Small intestine (tissue), 7 donors: ENCODE data around the gene IL13. TPM values are rescaled to one million over a fixed set of nuclear protein-coding genes. Genes with fewer than 3 reads are reported as not detected.

Source experiments
- DNase-seq, 2 donors: peaks; one replicate each; pipeline versions ENCODE4 v3.0.0 to v3.0.0-alpha.2; 2013
- FAIRE-seq: peaks from 2 replicates; lab custom pipeline; 2012; peaks lifted over from hg19 to GRCh38; lab: Jason Lieb, UNC
- H3K27ac ChIP-seq, 3 donors: one replicate each; pipeline ENCODE4 v1.5.1; 2013; ENCODE audit warnings: low read length in 2 of 3, mild to moderate bottlenecking in 2 of 3, control low read depth in 1 of 3, inconsistent platforms in 1 of 3, low read depth in 1 of 3, moderate library complexity in 1 of 3
- H3K27me3 ChIP-seq, 3 donors: one replicate each; pipeline ENCODE4 v1.6.1; 2013; ENCODE audit warnings: low read length in 3 of 3, inconsistent platforms in 1 of 3; ENCODE audit not compliant: control insufficient read depth in 3 of 3, insufficient read depth in 3 of 3
- H3K36me3 ChIP-seq, 3 donors: one replicate each; pipeline ENCODE4 v1.6.1; 2013; ENCODE audit warnings: low read length in 3 of 3, inconsistent platforms in 1 of 3, low read depth in 1 of 3, mild to moderate bottlenecking in 1 of 3, moderate library complexity in 1 of 3; ENCODE audit not compliant: control insufficient read depth in 3 of 3, insufficient read depth in 2 of 3
- H3K4me1 ChIP-seq, 3 donors: one replicate each; pipeline ENCODE4 v1.6.1; 2013; ENCODE audit warnings: low read length in 2 of 3, inconsistent platforms in 1 of 3, low read depth in 1 of 3, mild to moderate bottlenecking in 1 of 3, moderate library complexity in 1 of 3; ENCODE audit not compliant: control insufficient read depth in 3 of 3, insufficient read depth in 2 of 3
- H3K4me3 ChIP-seq, 3 donors: one replicate each; pipeline ENCODE4 v1.5.1; 2013; ENCODE audit warnings: low read length in 3 of 3, control low read depth in 1 of 3, inconsistent platforms in 1 of 3, low read depth in 1 of 3, mild to moderate bottlenecking in 1 of 3, moderate library complexity in 1 of 3
- H3K9me3 ChIP-seq, 2 donors: one replicate each; pipeline ENCODE4 v1.6.1; 2013; ENCODE audit warnings: low read depth in 1 of 2, low read length in 1 of 2; ENCODE audit not compliant: control insufficient read depth in 2 of 2, insufficient read depth in 1 of 2
- WGBS, 3 donors: extraction: QIAGEN DNeasy Blood & Tissue Kit; methylation state at CpG; one replicate each; pipeline ENCODE4 v1.1.7; 2013; 5-methylcytosine and 5-hydroxymethylcytosine counted together
- polyA plus RNA-seq, 4 donors: library from polyadenylated mRNA; stranded (reverse) in 3 of 4; unstranded in 1 of 4; fragments of 200-250 nt in 3 of 4; fragments of 120-200 nt in 1 of 4; gene quantifications; one replicate each; pipeline versions ENCODE4 v1.2.1 to v1.2.3, GENCODE V29; 2013
- donor health status: healthy with polysubstance abuse.
- donor health status: control.
- donor health status: control.
- donor health status: Bipolar disorder and iron deficiency.
- donor health status: healthy.

Gene IL13
- polyA plus RNA-seq, 4 donors, result 0.54 TPM; not detected in 3

DNA sequence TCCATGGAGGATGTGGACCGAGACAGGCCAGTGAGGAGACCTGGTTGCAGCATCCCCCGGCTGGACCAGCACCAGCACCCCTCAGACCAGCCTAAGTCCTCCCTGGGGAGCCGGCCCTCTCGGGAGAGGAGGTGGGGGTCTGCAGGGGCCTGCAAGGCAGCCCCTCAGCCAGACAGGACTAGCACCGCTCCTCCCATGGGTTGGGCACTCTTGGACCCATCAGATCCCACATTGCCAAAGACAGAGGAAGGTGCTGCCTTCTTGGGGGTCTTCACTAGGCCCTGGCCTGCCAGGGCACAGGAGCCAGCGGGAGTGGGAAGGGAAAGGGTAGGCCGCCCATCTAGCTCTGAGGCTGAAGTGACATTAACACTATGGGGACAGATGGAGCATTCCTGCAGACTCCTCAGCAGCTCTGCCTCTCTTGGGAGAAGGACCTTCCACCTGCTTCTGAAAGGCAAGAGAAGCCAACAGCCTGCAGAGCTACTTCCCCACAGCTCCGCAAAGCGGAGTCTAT lies 6.8 kb downstream of the IL13 start:
- Histone ChIP-seq H3K27ac (peak overlapping the region in 1 of 3 donors; percentile 5), H3K36me3 (no peaks in the 10 kb centered on the region), H3K27me3 (no peaks in the 10 kb centered on the region), H3K9me3 (no peaks in the 10 kb centered on the region), H3K4me1 (peaks cover 7 to 60% (median 7%) of the 10 kb centered on the region in 3 donors), H3K4me3 (no peak overlapping the region)
- DNase-seq (no peak), FAIRE-seq (no peak)
- WGBS, 3 donors, result 96% methylated on average over 9 of the region's 9 CpGs

DNA sequence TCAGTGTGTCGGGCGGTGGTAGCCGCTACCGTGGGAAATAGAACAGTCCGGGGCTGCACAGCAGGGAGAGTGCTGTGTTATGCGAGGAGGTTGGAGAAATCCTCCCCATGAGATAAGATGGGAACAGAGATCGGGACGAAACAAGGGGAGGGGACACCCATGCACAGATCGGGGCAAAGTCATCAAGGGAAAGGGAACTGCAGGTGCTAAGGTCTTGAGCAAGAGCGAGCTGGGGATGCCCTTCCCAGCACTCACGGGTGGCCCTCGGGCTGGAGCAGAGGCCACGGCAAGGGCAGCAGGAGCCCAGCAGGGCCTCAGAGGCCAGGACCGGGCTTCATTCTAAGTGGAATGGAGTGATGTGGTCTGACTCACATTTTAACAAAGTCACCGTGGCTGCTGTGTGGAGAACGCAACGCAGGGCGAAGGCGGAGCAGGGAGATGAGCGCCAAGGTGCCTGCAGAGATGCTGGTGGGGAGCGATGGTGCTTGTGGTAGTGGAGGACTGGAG lies 7.7 kb downstream of the IL13 start:
- WGBS, 3 donors, result 73 to 87% (median 82%) methylated on average over 21 of the region's 21 CpGs

DNA sequence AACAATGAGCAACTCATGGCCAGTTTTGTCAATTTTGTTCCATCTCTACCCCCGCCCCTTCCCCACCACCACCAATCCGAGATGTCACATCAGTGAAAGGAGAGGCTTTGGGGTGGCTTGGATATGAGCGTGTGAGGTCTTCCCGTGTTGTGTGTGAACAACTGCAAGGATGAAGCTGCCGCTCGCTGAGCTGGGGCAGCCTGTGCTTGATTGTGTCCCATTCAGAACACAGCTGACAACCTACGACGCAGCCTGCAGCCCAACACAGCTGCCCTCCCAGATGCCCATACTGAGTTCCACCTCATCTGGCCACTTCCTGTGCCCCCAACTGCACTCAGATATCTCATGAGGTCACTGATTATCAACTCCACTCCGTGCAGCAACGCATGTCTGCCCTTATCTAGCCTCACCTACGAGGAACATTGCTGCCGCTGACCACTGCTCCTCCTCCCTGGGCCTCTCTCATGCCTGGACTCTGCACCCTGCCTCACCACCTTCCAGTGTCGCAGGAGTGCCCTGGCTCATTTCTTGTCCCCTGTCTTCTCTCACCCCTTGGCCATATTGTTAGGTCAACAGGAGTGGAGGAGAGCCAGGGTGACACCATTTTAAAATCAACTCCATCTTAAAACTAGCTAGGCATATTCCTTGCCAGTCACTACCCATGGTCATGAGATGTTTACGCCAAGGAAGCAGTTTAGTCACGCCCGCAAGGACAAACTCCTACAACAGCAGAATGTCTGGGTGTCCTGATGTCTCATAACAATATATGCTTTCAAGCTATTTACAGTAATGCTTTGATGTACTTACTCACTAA lies 8.5 kb downstream of the IL13 start:
- Histone ChIP-seq H3K4me3 (no peak overlapping the region), H3K27ac (peak overlapping the region in 1 of 3 donors; percentile 50), H3K27me3 (no peaks in the 10 kb centered on the region), H3K36me3 (no peaks in the 10 kb centered on the region), H3K4me1 (peaks cover 7 to 66% (median 7%) of the 10 kb centered on the region in 3 donors), H3K9me3 (no peaks in the 10 kb centered on the region)
- DNase-seq (peak; percentile 70 to 83), FAIRE-seq (no peak)
- 71 to 84% (median 71%) methylated on average over 16 of the region's 16 CpGs for WGBS, 3 donors

More for the DNA sequence above, 7.7 kb downstream of the IL13 start:
- Histone ChIP-seq H3K27ac (no peak overlapping the region), H3K36me3 (no peaks in the 10 kb centered on the region), H3K9me3 (no peaks in the 10 kb centered on the region), H3K4me3 (no peak overlapping the region), H3K27me3 (no peaks in the 10 kb centered on the region), H3K4me1 (peaks cover 7 to 67% (median 7%) of the 10 kb centered on the region in 3 donors)
- DNase-seq, result peak in 1 of 2 donors; percentile 52
- FAIRE-seq, result no peak

DNA sequence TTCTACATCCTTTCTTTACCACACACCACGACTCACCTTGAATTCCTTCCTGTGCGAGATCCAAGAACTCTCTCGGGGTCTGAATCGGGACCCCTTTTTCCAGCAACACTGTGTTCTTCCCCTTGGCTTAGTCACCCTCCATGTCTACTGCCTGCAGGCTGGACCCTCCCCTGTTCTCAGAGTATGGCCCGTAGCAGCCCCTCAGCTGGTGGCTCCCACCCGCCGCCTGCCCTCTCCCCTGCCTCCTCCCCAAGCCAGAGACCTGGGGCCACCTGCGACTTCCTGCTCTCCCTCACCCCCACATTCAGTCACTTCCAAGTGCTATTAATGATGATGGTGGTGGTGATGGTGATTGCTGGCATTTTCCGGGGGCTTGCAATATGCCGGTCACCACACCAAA lies 9.3 kb downstream of the IL13 start:
- H3K4me1 ChIP-seq, result peaks cover 7 to 66% (median 7%) of the 10 kb centered on the region in 3 donors
- H3K36me3 ChIP-seq, result no peaks in the 10 kb centered on the region
- FAIRE-seq, result no peak

DNA sequence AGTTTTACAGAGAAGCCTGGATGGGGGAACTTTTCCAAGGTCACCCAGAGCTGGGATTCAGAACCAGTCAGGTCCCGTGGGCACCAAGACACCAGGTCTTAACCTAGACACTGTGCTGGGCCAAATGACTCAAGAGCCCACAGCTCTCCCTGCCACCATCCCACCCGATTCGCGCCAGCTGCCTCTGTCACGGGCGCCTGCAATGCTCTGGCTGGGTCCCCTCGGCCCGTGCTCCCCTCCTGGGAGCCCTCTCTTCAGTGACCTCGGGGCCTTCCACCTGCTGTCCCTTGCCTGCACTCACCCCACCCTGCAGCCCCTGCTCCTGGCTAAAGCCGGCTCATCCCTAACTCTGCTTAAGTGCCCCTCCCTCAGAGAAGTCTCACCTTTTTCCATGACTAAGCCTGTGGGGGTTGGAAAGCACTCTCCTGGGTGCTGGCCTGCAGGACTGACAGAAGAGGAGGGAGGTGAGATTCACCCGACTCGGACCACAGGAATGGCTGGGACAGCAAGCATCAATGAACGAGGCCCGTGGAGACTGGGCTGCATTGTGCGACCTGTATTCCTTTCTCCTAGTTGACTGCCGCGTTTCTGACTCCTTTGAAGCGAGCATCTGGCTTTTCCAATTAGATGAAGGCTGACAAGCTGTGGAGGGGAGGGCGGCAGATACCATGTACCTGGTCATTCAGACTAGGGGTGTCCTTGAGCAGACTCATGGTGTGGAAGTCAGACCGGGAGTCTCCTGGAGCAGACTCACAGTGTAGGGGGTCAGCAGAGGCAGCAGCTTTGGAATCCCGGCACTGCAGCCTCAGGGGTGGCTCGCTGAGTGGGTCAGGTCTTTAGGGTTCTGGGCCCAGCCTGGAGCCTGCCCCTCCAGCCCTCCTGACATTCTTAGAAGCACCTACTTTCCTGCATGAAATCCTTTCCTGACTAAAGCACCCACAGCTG lies 10.1 kb downstream of the IL13 start:
- FAIRE-seq, result no peak
- 88 to 92% (median 88%) methylated on average over 22 of the region's 22 CpGs for WGBS, 3 donors
- DNase-seq, result no peak
- Histone ChIP-seq H3K27ac (no peak overlapping the region), H3K27me3 (no peaks in the 10 kb centered on the region), H3K9me3 (no peaks in the 10 kb centered on the region), H3K36me3 (no peaks in the 10 kb centered on the region), H3K4me3 (no peak overlapping the region), H3K4me1 (peaks cover 5 to 63% (median 7%) of the 10 kb centered on the region in 3 donors)

More for the DNA sequence above, 9.3 kb downstream of the IL13 start:
- no peak for DNase-seq
- H3K27me3 ChIP-seq, result no peaks in the 10 kb centered on the region
- WGBS, 3 donors, result 81 to 91% (median 87%) methylated on average over 10 of the region's 10 CpGs
- H3K4me3 ChIP-seq, result no peak overlapping the region
- no peaks in the 10 kb centered on the region for H3K9me3 ChIP-seq
- H3K27ac ChIP-seq, result no peak overlapping the region

DNA sequence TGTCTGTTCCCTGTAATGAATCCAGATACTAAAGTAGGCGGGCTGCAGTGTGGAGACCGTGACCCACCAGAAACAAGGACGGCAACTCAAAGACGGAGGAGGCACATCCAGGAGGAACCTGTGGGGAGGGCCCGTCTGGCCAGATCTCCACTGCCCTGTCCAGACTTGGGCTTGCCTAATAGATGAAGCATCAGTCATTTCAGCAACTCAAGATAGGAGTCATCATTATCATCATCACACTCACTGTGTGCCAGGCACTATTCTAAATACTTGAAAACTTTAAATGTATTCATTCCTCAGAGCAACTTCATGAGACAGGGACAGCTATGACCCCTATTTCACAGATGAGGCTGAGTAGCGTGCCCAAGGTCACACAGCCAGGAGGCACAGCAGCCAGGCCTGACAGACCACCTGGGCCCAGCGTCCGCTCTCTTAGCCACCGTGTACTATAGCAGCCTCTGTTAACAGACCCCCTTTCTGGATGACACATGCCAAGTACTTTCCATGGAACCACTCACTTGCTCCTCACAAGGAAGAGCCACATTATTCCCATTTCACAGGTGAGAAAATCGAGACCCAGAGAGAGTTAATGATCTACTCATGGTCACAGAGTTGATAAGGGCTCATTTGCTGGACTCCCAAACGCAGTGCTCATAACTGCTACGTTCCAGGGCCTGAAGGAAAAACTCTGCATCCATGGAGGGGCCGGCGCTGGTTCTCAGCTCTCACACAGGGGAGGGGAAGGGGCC lies 10.9 kb downstream of the IL13 start:
- peaks cover 0 to 59% (median 5%) of the 10 kb centered on the region in 3 donors for H3K4me1 ChIP-seq
- H3K27ac ChIP-seq, result peak overlapping the region in 1 of 3 donors; percentile 4
- DNase-seq (no peak), FAIRE-seq (no peak)
- H3K27me3 ChIP-seq, result no peaks in the 10 kb centered on the region
- no peaks in the 10 kb centered on the region for H3K9me3 ChIP-seq
- WGBS, 3 donors, result 85 to 92% (median 86%) methylated on average over 14 of the region's 14 CpGs
- no peaks in the 10 kb centered on the region for H3K36me3 ChIP-seq
- no peak overlapping the region for H3K4me3 ChIP-seq

DNA sequence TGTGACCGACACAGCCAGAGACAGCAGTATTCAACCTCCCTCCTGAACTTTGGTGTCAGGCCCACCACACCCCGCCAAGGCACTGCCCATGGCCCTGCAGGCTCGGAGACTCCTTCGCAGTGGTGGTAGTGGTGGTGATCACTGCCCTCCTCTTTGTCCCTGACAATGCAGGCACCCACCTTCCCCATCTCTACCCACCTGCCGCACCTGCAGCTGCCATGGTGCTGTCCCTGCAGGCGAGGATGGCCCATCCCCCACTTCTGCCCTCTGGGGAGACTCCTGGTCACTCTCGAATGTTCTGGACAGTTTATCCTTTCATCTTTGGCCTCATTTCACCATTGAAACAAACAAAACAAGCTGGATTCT lies 11.5 kb downstream of the IL13 start:
- Histone ChIP-seq H3K4me3 (no peak overlapping the region), H3K9me3 (no peaks in the 10 kb centered on the region), H3K27ac (peak overlapping the region in 1 of 3 donors; percentile 4), H3K36me3 (no peaks in the 10 kb centered on the region), H3K4me1 (peaks cover 0 to 54% (median 5%) of the 10 kb centered on the region in 3 donors), H3K27me3 (no peaks in the 10 kb centered on the region)
- no peak for FAIRE-seq
- WGBS, 3 donors, result 51 to 77% (median 52%) methylated on average over 7 of the region's 7 CpGs
- DNase-seq, result no peak
